Mammary epithelial cell (primary cell): ENCODE measurements around the gene MMP12.

Source experiments
- EZH2 ChIP-seq: IDR thresholded peaks from 2 replicates; pipeline ENCODE4 v1.6.1; 2012; ENCODE audit warnings: low read length, inconsistent platforms, borderline replicate concordance
- TF ChIP-seq, protein P1 (sequence below), 2 donors: IDR thresholded peaks in 1 of 2; conservative IDR thresholded peaks in 1 of 2; 2 replicates each; pipeline ENCODE4 v1.5.1; 2011 to 2012; ENCODE audit warnings: inconsistent platforms in 2 of 2, low read length in 2 of 2, mild to moderate bottlenecking in 2 of 2, control low read depth in 1 of 2, low read depth in 1 of 2; ENCODE audit not compliant: insufficient read depth in 1 of 2; ENCODE audit errors: extremely low read depth in 1 of 2

DNA sequence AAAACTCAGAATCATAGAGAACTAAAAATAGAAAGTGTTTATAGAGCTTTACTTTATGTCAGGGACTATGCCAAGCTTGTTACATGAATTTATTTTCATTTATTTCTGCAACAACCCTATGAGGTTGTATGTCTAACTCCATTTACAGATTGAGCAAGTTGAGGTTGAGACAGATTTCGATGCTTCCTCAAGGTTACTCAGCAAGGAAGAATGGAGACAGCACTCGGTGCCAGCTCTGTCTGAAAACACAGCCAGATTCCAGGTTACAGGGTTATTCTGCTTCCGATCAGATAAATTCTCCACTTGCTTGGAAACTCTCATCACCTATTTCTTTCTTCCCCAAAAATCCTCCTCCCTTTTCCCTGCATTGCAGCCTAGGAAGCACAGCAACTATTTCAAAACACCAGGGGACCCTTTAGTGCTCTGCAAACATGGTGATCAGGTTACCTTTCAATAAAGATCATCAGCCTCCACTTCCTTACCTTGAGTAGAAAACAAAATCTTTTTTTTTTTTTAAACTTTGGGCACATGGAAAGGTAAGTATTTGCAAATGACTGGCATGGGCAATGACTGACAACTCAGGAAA lies 38.4 kb downstream of the MMP12 start:
- TF ChIP-seq, protein P1, sequence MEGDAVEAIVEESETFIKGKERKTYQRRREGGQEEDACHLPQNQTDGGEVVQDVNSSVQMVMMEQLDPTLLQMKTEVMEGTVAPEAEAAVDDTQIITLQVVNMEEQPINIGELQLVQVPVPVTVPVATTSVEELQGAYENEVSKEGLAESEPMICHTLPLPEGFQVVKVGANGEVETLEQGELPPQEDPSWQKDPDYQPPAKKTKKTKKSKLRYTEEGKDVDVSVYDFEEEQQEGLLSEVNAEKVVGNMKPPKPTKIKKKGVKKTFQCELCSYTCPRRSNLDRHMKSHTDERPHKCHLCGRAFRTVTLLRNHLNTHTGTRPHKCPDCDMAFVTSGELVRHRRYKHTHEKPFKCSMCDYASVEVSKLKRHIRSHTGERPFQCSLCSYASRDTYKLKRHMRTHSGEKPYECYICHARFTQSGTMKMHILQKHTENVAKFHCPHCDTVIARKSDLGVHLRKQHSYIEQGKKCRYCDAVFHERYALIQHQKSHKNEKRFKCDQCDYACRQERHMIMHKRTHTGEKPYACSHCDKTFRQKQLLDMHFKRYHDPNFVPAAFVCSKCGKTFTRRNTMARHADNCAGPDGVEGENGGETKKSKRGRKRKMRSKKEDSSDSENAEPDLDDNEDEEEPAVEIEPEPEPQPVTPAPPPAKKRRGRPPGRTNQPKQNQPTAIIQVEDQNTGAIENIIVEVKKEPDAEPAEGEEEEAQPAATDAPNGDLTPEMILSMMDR (conservative IDR thresholded peaks at IDR 0.05 in 1 of 2, IDR thresholded peaks at IDR 0.05 in 1 of 2; ENCODE audit: extremely low read depth in 1 of 2, insufficient read depth in 1 of 2, low read depth in 1 of 2, low read length in 2 of 2): no peak
- TF ChIP-seq EZH2: no peak
